ENCODE measurements around the gene PLSCR1.

The PLSCR1 gene

DNA sequence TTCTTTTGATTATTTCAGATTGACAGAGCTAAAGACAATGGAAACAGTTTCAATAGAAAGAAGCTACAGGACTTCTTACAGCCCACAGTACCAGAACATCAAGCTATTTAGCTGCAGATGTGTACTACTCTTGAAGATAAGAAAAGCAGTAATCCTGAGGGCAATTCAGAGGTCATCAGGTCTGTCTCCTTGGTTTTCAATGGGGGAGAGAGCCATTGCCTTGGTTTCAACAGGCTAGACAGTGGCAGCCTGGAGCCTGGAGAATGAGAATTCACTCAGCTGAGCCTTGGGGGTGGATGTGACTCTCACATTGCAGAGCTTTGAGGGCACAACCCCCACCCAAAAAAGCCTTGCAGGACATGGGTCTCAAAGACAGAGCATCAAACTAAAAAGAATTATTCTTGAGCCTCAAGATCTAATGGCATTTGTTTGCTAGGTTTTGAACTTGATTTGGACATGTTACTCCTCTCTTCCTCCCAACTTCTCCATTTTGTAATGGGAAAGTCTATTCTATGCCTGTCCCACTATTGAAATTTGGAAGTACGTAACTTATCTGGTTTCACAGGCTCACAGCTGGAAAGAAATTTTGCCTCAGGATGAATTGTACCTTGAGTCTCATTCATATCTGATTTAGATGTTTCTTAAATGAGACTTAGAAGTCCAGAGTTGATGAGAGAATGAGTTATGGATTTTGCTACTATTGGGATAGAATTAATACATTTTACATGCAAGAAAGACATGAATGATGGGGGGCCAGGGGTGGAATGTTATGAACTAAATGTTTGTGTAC is 36.9 kb downstream of the PLSCR1 start:
- Histone ChIP-seq H3K4me3 (ENCODE audit: insufficient read depth, low read length, poor library complexity, severe bottlenecking) (no peak overlapping the region), H3K79me2 (ENCODE audit: insufficient read depth, low read length) (no peaks in the 10 kb centered on the region), H3K9me2 (replicated peaks; ENCODE audit: insufficient read depth, low read length) (no peaks in the 10 kb centered on the region), H3K27ac (ENCODE audit: low read depth, low read length) (no peak overlapping the region), H2AFZ (ENCODE audit: low read depth, low read length, severe bottlenecking) (no peak overlapping the region), H3F3A (ENCODE audit: insufficient read depth) (no peaks in the 10 kb centered on the region), H3K4me2 (ENCODE audit: low read depth, low read length, poor library complexity, severe bottlenecking) (no peak overlapping the region), H3K9ac (ENCODE audit: low read length) (no peak overlapping the region), H3K36me3 (ENCODE audit: low read length) (no peaks in the 10 kb centered on the region), H3K9me3 (ENCODE audit: insufficient read depth, low read length) (no peaks in the 10 kb centered on the region), H4K20me1 (ENCODE audit: low read depth, low read length) (no peaks in the 10 kb centered on the region), H3K27me3 (ENCODE audit: low read length) (no peaks in the 10 kb centered on the region)
- TF ChIP-seq EZH2phosphoT487 (conservative IDR thresholded peaks at IDR 0.05; ENCODE audit: low read length): no peak
- TF ChIP-seq, protein P1, sequence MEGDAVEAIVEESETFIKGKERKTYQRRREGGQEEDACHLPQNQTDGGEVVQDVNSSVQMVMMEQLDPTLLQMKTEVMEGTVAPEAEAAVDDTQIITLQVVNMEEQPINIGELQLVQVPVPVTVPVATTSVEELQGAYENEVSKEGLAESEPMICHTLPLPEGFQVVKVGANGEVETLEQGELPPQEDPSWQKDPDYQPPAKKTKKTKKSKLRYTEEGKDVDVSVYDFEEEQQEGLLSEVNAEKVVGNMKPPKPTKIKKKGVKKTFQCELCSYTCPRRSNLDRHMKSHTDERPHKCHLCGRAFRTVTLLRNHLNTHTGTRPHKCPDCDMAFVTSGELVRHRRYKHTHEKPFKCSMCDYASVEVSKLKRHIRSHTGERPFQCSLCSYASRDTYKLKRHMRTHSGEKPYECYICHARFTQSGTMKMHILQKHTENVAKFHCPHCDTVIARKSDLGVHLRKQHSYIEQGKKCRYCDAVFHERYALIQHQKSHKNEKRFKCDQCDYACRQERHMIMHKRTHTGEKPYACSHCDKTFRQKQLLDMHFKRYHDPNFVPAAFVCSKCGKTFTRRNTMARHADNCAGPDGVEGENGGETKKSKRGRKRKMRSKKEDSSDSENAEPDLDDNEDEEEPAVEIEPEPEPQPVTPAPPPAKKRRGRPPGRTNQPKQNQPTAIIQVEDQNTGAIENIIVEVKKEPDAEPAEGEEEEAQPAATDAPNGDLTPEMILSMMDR (IDR thresholded peaks at IDR 0.05; ENCODE audit: insufficient read depth, low read length, poor library complexity, severe bottlenecking): no peak

DNA sequence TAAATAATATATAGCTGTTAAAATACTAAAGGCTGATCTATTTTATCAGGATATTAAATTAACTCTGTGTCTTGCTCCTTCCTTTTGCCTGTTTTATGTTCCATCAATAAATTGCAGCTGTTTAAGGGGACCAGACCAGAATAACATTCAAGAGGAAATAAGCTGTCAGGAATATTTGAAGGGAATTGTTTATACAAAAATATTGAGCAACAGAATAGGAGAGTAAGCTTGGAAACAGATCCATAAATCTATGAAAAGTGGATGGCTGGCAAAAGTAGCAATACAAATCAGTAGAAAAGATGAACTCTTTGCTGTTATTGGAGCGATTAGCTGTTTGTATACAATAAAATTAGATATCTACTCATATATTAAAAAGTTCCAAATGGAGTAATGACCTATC is 38.9 kb downstream of the PLSCR1 start:
- Histone ChIP-seq H4K20me1 (ENCODE audit: low read depth, low read length) (no peaks in the 10 kb centered on the region), H3K79me2 (ENCODE audit: insufficient read depth, low read length) (no peaks in the 10 kb centered on the region), H3K4me2 (ENCODE audit: low read depth, low read length, poor library complexity, severe bottlenecking) (no peak overlapping the region), H3F3A (ENCODE audit: insufficient read depth) (no peaks in the 10 kb centered on the region), H3K36me3 (ENCODE audit: low read length) (no peaks in the 10 kb centered on the region), H3K9me2 (replicated peaks; ENCODE audit: insufficient read depth, low read length) (no peaks in the 10 kb centered on the region), H2AFZ (ENCODE audit: low read depth, low read length, severe bottlenecking) (no peak overlapping the region), H3K9me3 (ENCODE audit: insufficient read depth, low read length) (no peaks in the 10 kb centered on the region), H3K4me3 (ENCODE audit: insufficient read depth, low read length, poor library complexity, severe bottlenecking) (no peak overlapping the region), H3K9ac (ENCODE audit: low read length) (no peak overlapping the region), H3K27me3 (ENCODE audit: low read length) (no peaks in the 10 kb centered on the region), H3K27ac (ENCODE audit: low read depth, low read length) (no peak overlapping the region)
- TF ChIP-seq, protein P1 (IDR thresholded peaks at IDR 0.05; ENCODE audit: insufficient read depth, low read length, poor library complexity, severe bottlenecking): no peak
- TF ChIP-seq EZH2phosphoT487 (conservative IDR thresholded peaks at IDR 0.05; ENCODE audit: low read length): no peak

DNA sequence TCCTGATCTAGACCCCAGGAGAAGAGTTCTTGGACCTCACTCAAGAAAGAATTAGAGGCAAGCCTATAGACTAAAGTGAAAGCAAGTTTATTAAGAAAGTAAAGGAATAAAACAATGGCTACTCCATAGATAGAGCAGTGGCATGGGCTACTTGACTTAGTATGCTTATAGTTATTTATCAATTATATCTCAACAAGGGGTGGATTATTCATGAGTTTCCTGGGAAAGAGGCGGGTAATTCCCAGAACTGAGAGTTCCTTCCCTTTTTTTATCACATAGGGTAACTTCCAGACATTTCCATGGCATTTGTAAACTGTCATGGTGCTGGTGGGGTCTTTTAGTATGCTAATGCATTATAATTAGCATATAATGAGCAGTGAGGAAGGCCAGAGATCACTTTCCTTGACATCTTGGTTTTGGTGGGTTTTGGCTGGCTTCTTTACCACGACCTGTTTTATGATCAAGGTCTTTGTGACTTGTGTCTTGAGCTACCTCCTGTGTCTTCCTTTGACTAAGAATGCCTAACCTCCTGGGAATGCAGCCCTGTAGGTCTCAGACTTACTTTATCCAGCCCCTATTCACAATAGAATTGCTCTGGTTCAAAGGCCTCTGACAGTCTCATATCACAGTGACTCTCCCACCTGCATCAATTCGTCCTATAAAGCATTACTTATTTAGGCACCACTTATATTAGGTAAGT is 39.8 kb downstream of the PLSCR1 start:
- Histone ChIP-seq H3K27ac (ENCODE audit: low read depth, low read length) (no peak overlapping the region), H3K9me3 (ENCODE audit: insufficient read depth, low read length) (no peaks in the 10 kb centered on the region), H3K9me2 (replicated peaks; ENCODE audit: insufficient read depth, low read length) (no peaks in the 10 kb centered on the region), H3K4me2 (ENCODE audit: low read depth, low read length, poor library complexity, severe bottlenecking) (no peak overlapping the region), H3K36me3 (ENCODE audit: low read length) (no peaks in the 10 kb centered on the region), H3F3A (ENCODE audit: insufficient read depth) (no peaks in the 10 kb centered on the region), H3K9ac (ENCODE audit: low read length) (no peak overlapping the region), H3K4me3 (ENCODE audit: insufficient read depth, low read length, poor library complexity, severe bottlenecking) (no peak overlapping the region), H3K79me2 (ENCODE audit: insufficient read depth, low read length) (no peaks in the 10 kb centered on the region), H2AFZ (ENCODE audit: low read depth, low read length, severe bottlenecking) (no peak overlapping the region), H4K20me1 (ENCODE audit: low read depth, low read length) (no peaks in the 10 kb centered on the region), H3K27me3 (ENCODE audit: low read length) (no peaks in the 10 kb centered on the region)
- no peak for TF ChIP-seq EZH2phosphoT487 (conservative IDR thresholded peaks at IDR 0.05; ENCODE audit: low read length)
- TF ChIP-seq, protein P1 (IDR thresholded peaks at IDR 0.05; ENCODE audit: insufficient read depth, low read length, poor library complexity, severe bottlenecking): no peak

Measured in SU-DHL-6 (cell line).